Measurements from ENCODE around the gene KDM8.

KDM8 gene

DNA sequence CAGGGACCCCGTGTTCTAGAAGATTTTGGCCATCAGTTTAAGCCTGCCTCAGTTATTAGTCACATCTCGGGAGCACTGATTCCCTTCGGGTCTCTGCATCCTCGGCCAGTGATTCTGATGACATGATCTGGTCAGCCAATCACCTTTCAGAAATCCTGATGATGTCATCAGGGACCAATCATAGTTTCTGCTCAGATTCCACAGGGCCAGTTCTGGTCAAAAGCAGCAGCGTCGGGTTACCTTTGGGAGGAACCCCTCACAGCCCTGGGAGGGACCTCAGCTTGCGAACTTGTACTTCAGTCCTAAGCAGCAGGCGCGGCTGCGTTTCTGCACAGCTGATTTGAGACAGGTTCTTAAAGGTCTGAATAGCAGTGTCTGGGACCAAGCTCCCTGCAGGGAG lies 13.9 kb downstream of the KDM8 start:
- DNase-seq: peak; percentile 57

DNA sequence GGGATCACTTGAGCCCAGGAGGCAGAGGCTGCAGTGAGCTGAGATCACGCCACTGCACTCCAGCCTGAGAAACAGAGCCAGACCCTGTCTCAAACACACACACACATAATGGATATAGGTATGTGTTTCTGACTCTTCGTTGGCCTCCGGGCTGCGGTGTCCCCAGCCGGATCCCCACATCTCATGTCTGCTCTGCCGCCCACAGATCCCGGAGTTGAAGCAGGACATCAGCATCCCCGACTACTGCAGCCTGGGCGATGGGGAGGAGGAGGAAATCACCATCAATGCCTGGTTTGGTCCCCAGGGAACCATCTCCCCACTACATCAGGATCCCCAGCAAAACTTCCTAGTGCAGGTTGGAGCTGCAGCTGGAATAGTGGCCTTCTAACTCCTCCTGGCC lies 15.4 kb downstream of the KDM8 start:
- DNase-seq: no peak

DNA sequence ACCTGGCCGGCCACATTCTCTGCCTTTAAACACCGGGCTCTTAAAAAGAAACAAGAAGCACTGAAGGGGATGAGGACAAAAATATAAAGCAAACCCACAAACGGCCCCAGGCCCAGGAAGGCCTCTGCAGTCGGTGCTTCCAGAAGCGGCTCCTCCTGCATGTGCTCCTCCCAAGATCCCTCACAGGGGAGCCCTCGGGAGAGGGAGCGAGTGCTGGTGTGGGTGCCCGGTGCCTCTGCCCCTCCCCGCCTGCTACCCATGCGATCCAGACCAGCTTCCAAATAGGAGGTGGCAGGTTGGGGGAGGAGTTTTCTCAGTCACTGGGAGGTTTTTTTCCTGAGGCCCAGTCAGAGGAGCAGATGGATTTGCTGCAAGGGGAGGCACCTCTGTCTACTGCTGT lies 15.8 kb downstream of the KDM8 start:
- no peak for DNase-seq

DNA sequence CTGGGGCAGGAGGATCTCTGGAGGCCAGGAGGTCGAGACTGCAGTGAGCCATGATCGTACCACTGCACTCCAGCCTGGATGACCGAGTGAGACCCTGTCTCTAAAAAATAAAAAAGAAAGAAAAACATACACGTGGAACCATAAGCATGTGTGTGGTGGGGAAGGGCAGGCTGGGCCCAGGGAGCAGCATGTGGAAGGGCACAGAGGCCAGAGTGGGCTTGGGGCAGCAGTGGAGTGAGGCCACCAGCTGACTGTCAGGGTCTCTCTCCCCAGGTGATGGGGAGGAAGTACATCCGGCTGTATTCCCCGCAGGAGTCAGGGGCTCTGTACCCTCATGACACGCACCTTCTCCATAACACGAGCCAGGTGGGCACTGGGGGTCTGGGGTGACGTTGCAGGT lies 16.8 kb downstream of the KDM8 start:
- no peak for DNase-seq

DNA sequence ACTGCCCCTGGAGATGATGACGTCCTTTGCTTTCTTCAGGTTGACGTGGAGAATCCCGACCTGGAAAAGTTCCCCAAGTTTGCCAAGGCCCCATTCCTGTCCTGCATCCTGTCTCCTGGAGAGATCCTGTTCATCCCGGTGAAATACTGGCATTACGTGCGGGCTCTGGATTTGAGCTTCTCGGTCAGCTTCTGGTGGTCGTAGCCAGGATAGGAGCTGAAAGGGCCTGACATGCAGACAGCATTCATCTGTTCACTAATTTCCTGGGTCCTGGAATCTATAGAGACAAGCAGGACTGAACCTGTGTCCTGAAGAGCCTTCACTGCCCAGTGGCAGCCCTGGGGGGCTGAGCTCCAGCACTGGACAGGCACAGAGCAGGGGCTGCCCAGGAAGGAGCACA lies 17.2 kb downstream of the KDM8 start:
- no peak for DNase-seq

DNA sequence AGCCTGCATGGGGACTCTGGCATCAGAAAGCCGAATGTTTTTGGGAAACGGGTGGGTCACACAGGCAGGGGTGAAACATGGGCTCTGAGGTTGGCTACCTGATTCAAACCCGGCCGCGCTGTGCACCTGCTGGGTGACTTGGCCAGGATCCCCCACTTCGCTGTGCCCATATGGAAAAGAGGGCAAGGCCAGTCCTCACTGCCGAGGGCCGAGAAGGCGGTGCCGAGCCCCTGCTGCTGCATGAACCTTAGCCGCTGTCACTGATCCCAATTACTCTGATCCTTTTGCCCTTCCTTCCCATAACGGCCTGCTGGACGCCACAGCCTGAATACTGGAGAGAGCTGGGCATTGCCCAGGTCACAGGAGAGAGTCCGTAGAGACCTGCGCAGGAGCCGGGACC lies 17.7 kb downstream of the KDM8 start:
- DNase-seq: no peak

DNA sequence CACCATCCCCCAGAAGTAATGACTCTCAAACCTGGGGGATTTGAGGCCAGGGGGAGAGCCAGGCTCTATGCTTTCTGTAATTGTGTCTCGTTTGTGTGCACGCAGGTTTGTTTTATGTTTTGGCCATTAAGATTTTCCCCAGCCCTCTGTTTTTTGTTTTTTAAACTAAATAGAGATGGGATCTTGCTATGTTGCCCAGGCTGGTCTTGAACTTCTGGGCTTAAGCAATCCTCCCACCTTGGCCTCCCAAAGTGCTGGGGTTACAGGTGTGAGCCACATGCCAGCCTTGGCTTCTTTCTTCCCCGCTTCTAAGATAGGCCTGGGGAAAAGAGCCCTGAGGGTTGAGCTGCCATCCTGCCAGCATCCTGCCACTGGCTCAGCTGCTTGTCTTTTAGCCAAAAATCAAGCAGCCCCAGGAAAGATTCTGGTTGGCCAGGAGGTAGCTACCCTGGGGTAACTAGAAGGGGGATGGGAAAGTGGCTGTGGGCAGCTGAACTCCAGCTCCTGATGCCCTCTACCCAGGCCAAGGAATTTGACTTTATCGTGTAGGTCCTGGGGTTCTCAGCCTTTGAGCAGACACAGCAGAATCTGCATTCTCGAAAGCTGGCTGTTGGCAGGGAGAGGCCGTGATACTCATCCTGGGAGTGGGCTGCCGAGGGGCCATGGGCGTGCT lies 18.4 kb downstream of the KDM8 start:
- no peak for DNase-seq

DNA sequence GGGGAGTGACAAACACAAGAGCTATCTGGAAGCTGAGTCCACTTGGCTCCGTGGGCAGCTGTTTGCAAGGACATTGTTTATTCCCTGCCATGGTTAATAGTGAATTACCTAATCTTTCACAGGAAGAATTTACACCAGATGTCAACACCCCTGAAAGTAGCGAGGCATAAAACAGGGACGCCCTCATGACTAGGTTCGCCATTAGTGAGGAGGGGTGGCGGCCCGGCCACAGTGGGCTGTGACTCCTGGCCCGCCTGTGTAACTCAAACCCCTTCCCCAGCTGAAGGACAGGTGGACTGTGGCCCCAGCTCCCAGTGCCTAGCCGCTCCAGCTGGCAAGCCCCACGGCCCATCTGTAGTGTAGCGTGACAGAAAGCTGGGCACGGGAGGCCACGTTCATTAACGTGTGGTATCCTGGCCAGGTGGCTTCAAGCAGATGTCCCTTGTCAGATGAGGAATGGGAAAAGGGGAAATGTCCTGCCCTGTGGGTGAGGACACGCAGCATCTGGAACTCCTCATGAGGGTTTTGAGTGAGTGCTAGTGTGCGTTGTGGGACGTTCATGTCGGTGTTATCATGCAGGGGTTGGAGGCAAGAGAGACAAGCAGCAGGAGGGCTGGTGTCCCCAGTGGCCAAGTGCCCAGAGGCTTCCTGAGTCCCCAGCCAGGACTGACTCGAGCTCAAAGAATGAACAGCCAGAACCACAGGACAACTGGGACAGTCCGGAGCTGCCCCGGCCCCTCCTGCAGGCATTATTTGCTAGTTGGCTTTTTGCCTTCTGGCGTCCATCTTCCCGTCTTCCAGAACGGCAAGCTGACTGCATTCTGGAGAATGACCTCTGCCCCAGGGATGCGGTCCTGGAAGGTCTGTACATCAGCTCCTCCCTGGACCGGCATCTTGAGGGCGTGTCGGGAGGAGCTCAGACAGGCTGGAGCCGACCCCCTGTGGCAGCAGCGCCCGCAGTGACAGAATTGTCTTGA lies 19.2 kb downstream of the KDM8 start:
- peak; percentile 74 for DNase-seq

DNA sequence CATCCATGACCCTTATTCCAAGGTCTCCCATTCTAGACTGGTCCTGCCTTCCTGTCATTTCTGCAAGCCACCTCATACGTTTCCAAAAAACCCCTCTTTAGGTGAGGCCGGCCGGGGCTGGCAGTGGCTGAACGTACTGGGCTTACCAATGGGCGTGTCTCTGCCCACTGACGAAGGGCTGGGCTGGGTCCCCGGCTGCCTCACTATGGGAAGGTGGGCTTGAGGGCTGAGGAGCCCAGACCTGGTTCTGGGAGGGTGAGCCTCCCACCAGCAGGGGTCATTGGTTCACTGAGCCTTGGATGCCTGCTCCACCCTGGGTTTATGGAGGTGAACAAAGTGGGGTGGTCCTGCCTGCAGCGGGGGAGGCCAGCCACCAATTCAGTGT lies 19.9 kb downstream of the KDM8 start:
- no peak for DNase-seq

DNA sequence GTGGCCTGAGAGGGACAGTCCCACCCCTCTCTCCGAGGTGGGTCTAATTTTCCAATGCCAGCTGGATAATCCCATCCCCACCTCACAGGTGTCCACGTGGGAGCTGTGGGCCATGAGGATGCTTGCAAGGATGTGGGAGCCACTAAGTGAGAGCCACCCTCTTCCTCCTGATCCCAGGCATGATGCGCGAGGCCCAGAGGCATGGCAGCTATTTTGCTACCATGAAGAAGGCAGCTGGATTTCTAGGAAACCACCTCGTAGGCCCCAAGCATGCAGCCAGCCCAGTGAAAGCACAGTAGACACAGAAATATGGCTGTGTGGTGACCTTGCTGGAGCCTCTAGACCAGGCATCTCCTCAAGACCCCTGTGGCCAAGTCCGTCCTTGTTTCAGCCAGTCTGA lies 20.4 kb downstream of the KDM8 start:
- DNase-seq: no peak

DNA sequence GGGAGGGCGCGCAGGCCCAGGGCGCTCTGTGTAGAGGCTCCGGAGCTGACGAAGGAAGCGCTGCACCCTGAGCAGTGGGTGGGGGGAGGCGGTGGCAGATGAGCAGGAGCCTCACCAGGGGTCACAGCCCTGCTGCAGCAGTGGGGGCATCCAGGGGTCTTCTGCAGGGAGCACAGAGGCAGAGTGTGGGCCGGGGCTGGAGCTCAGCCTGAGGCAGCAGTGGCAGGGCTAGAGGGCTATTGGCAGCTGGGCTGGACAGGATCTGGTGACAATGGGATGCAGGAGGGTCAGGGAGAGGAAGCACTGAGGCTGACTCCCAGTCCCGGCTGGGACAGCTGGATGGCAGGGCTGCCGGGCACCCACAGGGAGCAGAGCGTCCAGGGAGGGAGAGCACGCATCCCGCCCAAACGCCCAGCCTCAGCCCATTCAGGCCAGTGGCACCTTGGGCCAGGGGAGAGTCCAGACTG lies 21.0 kb downstream of the KDM8 start:
- DNase-seq: no peak

DNA sequence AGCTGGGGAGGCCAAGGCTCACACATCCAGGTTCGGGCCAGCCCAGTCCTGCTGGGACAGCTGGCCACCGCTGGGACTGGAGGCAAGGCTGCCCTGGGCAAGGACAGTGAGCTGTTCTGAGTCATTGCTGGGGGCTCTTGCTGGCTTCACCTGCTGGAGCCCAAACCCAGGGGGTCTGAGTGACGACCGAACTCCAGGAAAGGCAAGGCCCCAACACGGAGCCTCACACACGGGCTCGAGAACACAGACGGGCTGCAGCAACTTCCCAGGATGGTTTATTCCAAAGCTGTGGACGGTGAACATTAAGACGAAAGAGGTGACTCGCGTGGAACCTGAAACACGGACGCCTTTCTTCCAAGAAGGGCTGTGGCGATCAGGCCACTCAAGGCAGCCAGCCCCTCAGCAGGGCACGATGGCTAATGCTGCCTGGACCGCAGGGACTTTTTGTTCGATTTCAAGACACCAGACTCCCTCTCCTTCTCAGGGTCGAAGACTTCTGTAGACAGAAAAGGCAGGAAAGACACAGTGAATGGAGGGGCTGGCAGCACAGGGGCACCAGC lies 21.5 kb downstream of the KDM8 start:
- no peak for DNase-seq

DNA sequence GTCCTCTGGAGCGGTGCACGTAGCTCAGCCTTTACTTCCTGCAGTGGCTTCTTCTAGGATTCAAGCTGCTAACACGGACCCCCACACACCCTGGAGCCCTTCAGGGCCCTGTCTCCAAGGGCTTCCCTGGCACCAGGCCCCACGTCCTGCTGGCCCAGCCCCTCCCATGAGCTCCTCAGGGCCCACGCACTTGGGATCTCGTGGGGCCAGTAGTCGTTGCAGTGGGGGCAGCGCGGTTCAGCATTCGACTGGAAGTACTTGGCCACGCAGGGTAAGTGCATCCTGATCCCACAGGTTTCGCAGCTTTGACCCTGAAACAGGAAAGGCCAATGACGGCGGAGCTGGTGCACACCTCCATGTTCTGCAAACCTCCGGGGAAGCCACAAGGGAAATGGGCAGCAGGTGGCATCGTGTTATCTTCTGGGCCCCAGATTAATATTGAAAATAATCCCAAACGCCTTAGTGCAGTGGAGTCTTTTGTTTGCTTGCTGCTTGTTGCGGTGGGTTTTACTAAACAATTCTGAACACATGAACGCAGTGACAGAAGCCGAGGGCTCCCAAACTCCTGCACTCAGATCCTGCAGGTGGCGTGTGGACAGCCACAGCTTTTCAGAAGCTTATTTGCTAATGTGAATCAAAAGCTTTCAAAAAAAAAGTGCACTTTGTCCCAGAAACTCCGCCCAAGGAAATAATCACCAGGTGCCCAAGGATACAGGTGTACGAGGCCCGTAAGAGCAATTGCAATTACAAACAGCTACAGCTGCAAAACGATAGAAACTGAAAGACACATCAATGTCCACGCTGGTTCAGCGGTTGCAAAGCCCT lies 22.4 kb downstream of the KDM8 start:
- DNase-seq: no peak

DNA sequence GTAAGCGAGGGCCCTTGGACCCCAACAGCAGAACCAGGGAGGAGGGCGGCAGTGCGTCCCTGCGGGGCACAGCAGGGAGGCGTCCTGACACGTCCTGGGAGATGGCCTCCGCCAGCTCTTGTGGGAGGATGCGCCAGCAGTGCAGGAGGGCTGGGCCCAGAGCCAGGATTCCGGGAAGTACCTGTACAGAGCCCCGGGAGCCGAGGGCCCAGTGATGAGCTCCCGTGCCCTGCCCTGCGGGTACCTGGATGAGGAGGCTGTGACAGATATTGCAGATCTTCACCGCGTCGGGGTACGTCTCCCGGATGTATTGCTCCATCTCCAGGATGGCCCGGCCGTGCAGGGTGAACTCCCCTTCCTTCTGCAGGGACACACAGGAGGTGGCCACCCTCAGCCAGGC lies 23.1 kb downstream of the KDM8 start:
- DNase-seq: no peak

DNA sequence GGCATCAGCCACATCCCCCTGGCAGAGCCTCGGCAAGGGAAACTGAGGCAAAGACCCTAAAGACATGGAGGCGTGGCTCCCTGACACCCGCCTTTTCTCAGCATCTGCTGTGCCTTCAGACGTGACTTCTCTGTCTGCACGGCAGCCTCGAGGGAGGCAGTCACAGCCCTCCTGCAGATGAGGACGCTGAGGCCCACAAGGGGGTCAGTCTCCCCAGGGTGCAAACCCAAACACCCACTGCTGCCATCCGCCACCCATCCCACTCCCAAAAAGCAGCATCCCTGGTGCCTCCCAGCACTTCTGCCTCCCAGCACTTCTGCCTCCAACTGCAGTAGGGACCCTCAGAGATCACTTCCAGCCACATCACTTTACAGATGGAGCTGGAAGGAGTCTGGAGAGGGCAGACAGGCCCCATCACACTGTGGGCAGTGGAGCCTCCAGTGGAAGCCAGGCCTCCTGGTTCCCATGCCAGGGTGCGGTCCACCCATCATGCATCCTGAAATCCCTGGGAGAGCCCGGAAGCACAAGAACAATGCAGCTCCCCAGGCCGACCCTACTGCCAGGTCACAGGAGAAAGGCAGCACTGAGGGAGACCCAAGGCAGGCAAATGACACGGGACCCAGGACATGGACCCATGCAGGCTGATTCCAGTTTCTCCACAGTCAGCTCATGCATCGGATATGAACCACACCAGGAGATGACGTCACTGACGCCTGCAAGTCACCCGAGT lies 23.8 kb downstream of the KDM8 start:
- no peak for DNase-seq

DNA sequence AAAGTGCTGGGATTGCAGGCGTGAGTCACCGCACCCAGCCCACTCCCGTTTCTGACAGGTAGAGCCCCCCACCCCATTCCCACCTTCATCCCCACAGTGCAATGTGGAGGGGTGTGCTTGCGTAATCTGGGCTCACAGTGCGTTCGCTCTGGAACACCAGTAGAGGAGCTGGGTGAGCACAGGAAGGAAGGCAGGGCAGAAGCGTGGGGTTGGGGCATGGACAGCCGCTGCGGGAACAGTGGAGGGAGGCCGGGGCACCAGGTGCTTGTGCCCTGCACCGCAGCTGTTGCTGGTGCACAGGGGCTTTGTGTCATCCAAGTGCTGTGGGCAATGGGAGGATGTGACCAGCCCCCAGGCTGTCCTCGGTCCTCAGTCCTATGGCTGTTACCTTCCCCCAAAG lies 24.7 kb downstream of the KDM8 start:
- no peak for DNase-seq

DNA sequence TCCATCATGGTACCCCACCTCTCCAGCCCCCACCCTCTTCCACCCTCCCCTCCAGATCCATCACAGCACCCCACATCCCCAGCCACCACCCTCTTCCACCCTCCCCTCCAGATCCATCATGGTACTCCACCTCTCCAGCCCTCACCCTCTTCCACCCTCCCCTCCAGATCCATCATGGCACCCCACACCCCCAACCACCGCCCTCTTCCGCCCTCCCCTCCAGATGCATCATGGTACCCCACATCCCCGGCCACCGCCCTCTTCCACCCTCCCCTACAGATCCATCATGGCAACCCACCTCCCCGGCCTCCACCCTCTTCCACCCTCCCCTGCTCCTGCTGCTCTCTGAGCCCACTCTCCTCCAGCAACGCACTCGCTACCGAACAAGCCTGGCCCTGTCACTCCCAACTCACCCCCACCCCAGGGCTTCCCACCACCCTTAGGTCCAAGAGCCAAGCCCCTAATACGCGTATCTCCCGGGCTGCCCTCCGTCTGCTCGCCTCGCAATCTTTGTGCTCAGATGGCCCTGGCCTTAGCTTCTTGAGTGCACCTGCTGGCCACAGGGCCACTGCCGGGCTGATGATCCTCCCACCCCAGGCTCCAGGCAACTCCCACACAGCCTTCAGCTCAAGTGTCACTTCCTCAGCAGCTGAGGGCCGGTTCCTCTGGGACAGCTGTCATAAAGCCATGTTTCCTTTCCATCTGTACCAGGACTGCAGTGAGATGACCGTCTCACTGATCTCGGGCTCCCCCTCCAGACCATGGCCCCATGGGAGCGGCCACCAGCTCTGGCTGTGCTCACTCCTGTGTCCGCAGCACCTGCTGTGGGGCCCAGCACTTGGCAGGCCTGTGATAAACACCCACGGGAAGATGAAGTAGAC lies 25.5 kb downstream of the KDM8 start:
- peak; percentile 83 for DNase-seq

DNA sequence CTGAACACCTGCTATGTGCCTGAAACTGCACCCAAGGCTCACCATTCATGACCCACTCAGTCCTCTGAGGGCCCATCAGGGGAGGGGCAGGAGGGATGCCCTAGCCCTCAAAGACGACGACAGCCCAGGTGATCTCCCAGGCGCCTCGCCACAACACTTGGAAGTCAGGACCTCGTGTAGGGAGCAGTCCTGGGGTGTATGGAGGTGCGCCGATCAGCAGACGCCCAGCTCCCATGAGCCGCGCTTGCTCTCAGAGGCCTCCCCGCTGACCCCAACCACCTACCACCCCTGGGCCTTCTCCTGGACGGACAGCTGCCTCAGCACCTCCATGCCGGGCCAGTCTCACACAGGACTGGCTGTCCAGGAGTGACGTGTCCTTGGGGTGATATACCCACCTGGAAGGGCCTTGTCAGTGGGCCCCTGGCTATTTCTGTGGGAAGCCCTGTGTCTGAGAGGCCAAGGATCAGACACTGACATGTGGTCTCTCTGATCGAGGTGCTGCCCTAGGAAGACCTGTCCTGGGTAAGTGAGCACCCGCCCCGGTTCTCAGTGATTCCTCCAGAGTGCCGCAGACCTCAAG lies 26.7 kb downstream of the KDM8 start:
- DNase-seq: no peak

DNA sequence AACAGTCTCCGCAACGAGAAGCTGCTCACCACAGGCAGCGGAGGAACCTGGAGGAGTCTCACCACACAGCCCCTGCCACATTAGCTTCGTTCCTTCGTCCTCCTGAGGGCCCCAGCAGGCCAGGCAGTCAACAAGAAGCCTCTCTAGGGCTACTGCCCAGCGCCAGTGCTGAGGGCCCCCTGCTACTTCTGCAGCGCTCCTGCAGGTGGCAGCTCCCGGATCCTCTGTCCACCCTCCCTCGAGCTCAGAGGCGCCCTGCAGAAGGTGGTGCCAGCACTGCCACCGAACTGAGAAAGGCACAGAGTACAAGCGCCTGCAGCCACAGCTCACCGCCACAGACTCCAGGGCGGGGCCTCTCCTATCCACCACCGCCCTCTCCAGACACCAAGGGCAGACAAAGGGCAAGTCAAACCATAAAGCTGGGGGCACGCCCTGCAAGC lies 27.3 kb downstream of the KDM8 start:
- no peak for DNase-seq

DNA sequence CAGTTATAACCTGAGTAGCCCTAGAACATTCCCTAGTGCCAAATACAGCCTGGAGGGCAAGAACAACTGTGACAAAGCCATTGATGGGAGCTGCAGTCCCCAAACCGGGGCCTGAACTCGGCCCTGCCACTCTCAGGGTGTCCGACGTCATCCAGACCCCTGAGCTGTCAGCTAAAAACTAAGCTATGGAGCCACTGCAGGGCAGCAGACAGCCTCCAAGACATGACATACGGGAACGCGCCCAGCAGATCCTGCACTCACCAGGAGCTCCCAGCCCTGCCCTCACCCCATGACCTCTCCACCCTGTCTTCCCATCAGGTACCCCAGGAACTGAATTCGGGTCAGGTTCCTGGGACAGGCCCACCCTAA lies 28.4 kb downstream of the KDM8 start:
- DNase-seq: no peak

All from right hindlimb (tissue), 1 donor.